A549 (cell line): ENCODE data around the gene ADPRS.

Experiments used
- CEBPB ChIP-seq, 2 experiments: fragments of >200 bp in 1 of 2; sonication (Bioruptor Twin) in 1 of 2; formaldehyde crosslinking in 1 of 2; IDR thresholded peaks; 2 replicates each; pipeline ENCODE4 v1.6.1; 2012 to 2016
- EHMT2 ChIP-seq: fragments of 200-600 bp; sonication (generic); IDR thresholded peaks from 2 replicates; pipeline ENCODE4 v1.6.1; 2016; ENCODE audit warnings: antibody characterized with exemption, low read depth, mild to moderate bottlenecking, moderate library complexity
- POLR2A ChIP-seq: IDR thresholded peaks from 2 replicates; pipeline ENCODE4 v1.6.1; 2012; ENCODE audit warnings: mild to moderate bottlenecking, low read length
- SREBF2 ChIP-seq: fragments of 450-650 bp; IDR thresholded peaks from 2 replicates; pipeline ENCODE4 v1.6.1; 2014; ENCODE audit warnings: mild to moderate bottlenecking, moderate library complexity
- TF ChIP-seq, protein P1 (sequence below): fragments of 200-600 bp; sonication (generic); IDR thresholded peaks from 2 replicates; pipeline ENCODE4 v1.6.1; 2016; ENCODE audit warnings: antibody characterized with exemption, mild to moderate bottlenecking, moderate library complexity
- TF ChIP-seq, protein P2 (sequence below): fragments of >200 bp; sonication (Bioruptor Twin); formaldehyde crosslinking; IDR thresholded peaks from 3 replicates; pipeline ENCODE4 v1.5.1; 2016
- TF ChIP-seq, protein P3 (sequence below): fragments of 150-350 bp; IDR thresholded peaks from 2 replicates; pipeline ENCODE4 v1.6.1; 2014; ENCODE audit warnings: low read depth, mild to moderate bottlenecking, low read length

DNA sequence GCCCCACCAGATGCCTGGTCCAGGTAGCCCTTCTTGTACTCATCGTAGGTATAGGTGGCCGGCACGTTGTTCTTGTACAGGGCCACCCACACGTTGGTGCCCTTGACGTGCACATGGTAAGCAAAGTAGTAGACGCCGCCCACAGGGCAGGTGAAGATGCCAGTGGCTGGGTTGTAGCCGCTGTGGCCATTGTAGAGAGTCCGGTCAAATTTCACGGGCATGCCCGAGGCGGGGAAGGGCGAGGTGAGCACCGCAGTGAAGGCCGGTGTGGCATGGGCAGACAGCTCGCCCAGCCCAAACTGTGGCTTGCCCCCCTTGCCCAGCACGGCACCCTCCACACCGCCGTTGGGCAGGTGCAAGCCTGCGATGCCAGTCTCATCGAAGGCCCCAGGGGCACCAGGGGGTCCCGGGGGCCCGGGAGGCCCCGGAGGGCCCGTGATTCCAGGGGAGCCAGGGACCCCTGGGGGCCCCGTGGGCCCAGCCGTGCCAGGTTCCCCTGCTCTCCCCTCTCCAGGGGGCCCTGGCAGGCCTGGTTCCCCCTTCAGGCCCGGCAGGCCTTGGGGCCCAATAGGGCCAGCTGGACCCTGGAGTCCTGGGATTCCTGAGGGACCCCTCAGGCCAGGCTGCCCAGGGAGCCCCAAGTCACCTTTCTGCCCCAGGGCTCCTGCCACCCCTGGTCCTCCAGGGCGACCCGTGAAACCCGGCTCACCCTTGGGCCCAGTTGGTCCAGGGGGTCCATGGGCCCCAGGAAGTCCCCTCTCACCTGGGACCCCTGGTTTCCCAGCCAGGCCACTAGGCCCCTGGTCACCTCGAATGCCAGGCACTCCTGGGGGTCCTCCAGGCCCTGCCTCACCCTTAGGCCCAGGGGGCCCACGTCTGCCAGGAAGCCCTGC is 9.2 kb downstream of the ADPRS start:
- TF ChIP-seq, protein P1, sequence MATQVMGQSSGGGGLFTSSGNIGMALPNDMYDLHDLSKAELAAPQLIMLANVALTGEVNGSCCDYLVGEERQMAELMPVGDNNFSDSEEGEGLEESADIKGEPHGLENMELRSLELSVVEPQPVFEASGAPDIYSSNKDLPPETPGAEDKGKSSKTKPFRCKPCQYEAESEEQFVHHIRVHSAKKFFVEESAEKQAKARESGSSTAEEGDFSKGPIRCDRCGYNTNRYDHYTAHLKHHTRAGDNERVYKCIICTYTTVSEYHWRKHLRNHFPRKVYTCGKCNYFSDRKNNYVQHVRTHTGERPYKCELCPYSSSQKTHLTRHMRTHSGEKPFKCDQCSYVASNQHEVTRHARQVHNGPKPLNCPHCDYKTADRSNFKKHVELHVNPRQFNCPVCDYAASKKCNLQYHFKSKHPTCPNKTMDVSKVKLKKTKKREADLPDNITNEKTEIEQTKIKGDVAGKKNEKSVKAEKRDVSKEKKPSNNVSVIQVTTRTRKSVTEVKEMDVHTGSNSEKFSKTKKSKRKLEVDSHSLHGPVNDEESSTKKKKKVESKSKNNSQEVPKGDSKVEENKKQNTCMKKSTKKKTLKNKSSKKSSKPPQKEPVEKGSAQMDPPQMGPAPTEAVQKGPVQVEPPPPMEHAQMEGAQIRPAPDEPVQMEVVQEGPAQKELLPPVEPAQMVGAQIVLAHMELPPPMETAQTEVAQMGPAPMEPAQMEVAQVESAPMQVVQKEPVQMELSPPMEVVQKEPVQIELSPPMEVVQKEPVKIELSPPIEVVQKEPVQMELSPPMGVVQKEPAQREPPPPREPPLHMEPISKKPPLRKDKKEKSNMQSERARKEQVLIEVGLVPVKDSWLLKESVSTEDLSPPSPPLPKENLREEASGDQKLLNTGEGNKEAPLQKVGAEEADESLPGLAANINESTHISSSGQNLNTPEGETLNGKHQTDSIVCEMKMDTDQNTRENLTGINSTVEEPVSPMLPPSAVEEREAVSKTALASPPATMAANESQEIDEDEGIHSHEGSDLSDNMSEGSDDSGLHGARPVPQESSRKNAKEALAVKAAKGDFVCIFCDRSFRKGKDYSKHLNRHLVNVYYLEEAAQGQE: no peak
- no peak for TF ChIP-seq POLR2A
- TF ChIP-seq SREBF2: no peak
- TF ChIP-seq, protein P2, sequence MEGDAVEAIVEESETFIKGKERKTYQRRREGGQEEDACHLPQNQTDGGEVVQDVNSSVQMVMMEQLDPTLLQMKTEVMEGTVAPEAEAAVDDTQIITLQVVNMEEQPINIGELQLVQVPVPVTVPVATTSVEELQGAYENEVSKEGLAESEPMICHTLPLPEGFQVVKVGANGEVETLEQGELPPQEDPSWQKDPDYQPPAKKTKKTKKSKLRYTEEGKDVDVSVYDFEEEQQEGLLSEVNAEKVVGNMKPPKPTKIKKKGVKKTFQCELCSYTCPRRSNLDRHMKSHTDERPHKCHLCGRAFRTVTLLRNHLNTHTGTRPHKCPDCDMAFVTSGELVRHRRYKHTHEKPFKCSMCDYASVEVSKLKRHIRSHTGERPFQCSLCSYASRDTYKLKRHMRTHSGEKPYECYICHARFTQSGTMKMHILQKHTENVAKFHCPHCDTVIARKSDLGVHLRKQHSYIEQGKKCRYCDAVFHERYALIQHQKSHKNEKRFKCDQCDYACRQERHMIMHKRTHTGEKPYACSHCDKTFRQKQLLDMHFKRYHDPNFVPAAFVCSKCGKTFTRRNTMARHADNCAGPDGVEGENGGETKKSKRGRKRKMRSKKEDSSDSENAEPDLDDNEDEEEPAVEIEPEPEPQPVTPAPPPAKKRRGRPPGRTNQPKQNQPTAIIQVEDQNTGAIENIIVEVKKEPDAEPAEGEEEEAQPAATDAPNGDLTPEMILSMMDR: no peak
- TF ChIP-seq CEBPB (IDR thresholded peaks at IDR 0.05): no peak
- no peak for TF ChIP-seq EHMT2
- TF ChIP-seq, protein P3, sequence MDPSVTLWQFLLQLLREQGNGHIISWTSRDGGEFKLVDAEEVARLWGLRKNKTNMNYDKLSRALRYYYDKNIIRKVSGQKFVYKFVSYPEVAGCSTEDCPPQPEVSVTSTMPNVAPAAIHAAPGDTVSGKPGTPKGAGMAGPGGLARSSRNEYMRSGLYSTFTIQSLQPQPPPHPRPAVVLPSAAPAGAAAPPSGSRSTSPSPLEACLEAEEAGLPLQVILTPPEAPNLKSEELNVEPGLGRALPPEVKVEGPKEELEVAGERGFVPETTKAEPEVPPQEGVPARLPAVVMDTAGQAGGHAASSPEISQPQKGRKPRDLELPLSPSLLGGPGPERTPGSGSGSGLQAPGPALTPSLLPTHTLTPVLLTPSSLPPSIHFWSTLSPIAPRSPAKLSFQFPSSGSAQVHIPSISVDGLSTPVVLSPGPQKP: no peak
